Coronary artery (tissue), 2 donors: ENCODE measurements around the gene SALL2.

Source experiments
- DNase-seq: peaks from one replicate; pipeline ENCODE4 v3.0.0-alpha.2; 2017; ENCODE audit warnings: low spot score
- H3K27ac ChIP-seq, 2 donors: fragments of 200-600 bp; sonication (generic); one replicate each; pipeline ENCODE4 v1.5.1; 2016 to 2019
- H3K4me3 ChIP-seq: fragments of 200-600 bp; sonication (generic); 2 replicates; pipeline ENCODE4 v1.5.1; 2016; ENCODE audit warnings: mild to moderate bottlenecking, moderate library complexity
- TF ChIP-seq, protein P1 (sequence below): fragments of 200-600 bp; sonication (generic); IDR thresholded peaks from one replicate; pipeline ENCODE4 v1.5.1; 2019; ENCODE audit warnings: antibody characterized with exemption

The SALL2 gene

DNA sequence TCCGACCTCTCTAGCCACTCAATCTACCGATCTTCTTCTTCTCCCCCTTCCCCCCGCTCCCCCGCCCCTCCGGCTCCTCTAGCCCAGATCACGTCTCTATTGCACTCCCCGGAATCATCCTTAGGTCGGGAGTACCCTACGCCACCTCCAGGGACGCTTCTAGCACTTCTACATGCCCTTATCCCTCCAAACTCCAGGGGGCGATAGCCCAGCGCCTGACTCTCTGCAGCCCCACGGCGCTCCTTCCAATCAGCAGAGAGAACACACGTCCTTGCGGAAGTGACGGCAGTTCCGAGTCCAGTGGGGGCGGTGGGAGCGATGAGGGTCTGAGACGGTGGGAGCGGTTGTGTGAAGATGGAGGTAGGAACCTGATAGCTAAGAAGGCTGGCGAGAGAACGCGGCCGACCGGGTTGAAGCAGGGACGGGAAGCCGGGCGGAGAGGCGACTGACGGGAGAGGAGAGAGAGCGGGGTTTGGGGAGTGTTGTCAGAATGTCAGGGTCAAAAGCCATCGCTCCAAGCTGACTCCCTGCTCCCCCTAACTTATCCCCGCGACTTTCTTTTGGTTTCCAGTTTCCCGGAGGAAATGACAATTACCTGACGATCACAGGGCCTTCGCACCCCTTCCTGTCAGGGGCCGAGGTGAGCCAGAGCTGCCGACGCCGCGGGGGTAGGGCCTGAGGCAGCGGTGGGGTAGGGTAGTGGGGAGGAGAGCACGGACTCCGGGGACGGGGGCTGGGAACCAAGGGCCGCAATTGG is 49.0 kb downstream of the SALL2 start, which contains the start of the genes RAB2B and TOX4:
TSS of gene RAB2B (minus strand) at position 35 of the 757 bp plus-strand sequence. CDS start 87 bp downstream, outside the sequence.
TSS of gene TOX4 (plus strand) at position 271 of the 757 bp plus-strand sequence. CDS start at position 355, 84 bp downstream.
- Histone ChIP-seq H3K4me3 (peak within 1 kb of the TSS; percentile 95), H3K27ac (peak within 1 kb of the TSS; percentile 93)
- TF ChIP-seq, protein P1, sequence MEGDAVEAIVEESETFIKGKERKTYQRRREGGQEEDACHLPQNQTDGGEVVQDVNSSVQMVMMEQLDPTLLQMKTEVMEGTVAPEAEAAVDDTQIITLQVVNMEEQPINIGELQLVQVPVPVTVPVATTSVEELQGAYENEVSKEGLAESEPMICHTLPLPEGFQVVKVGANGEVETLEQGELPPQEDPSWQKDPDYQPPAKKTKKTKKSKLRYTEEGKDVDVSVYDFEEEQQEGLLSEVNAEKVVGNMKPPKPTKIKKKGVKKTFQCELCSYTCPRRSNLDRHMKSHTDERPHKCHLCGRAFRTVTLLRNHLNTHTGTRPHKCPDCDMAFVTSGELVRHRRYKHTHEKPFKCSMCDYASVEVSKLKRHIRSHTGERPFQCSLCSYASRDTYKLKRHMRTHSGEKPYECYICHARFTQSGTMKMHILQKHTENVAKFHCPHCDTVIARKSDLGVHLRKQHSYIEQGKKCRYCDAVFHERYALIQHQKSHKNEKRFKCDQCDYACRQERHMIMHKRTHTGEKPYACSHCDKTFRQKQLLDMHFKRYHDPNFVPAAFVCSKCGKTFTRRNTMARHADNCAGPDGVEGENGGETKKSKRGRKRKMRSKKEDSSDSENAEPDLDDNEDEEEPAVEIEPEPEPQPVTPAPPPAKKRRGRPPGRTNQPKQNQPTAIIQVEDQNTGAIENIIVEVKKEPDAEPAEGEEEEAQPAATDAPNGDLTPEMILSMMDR: peak; percentile 94
- DNase-seq: peak; percentile 98

DNA sequence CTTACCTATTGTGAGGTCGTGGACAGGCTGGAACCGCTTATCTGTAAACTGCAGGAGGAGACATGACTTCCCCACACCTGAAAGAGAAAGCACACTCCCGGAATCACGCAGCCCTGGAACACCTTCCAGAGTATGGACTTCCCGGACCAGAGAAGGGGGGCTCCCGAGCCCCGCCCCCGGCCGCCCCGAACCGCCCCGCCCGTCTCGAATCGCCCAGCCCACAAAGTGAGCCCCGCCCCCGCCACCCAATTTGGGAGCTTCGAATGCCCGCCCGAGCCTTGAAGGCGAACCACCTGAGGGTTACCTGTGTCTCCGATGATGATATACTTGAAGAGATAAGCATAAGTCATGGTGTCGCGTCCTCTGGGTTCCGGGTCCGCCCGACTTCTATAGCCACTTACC is 49.6 kb downstream of the SALL2 start:
- H3K4me3 ChIP-seq: peak overlapping the region; percentile 95
- peak overlapping the region; percentile 93 for H3K27ac ChIP-seq
- TF ChIP-seq, protein P1: no peak
- DNase-seq: peak; percentile 93

DNA sequence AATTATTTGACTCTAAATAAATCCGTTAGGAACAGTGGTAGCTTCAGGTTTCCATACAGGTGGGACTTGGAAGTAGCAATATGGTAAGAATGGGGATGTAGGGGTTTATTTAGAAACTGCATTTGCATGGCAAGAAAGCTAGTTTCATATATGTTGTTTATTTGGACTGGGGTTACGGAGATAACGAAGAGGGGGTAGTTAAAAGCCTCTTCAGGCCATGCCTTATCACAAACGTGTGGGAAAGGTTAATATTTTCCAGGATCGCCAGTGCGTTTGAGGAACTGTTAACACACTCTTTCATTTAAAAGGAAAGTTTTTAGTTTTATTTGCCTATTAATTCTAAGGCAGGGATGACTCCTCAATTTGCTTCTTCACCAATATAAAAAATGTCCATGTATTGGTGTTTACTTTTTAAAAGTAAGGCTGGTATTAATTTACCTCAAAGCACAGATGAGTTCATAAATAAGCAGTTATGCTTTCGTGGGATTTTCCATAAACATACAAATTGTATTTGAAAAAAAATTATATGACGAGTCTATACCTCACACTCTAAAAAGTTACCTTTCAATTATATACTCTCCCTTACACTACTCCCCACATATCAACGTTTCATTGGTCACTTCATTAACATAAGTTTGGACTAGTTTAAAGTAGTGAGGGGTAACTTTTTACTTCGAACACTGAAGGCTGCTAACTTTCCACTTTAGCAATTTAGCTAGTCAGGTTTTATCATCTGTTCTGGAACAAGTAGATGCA is 50.2 kb downstream of the SALL2 start:
- H3K27ac ChIP-seq: peak overlapping the region; percentile 93
- DNase-seq: no peak
- TF ChIP-seq, protein P1: no peak
- peak overlapping the region; percentile 95 for H3K4me3 ChIP-seq
